Effector memory CD8-positive, alpha-beta T cell (primary cell): Measurements from ENCODE around the gene EEPD1.

ENCODE experiments used
- ATAC-seq: fragments of 150-1000 bp; cut with Tn5 transposase; replicated peaks from 2 replicates; pipeline ENCODE4 v1.10.0; 2021; ENCODE audit warnings: mild to moderate bottlenecking, moderate library complexity
- DNase-seq, 3 experiments: peaks; one replicate each; pipeline ENCODE4 v3.0.0; 2021
- H3K27ac Mint-ChIP-seq, 2 donors: one replicate each; pipeline ENCODE4 v1.8.0; 2022; ENCODE audit warnings: mild to moderate bottlenecking in 2 of 2, mixed read lengths in 2 of 2, moderate library complexity in 2 of 2
- H3K27me3 Mint-ChIP-seq, 2 donors: one replicate each; pipeline ENCODE4 v1.8.0; 2022; ENCODE audit warnings: mixed read lengths in 2 of 2
- H3K36me3 Mint-ChIP-seq: one replicate; pipeline ENCODE4 v1.8.0; 2022; ENCODE audit warnings: mild to moderate bottlenecking, moderate library complexity, mixed read lengths; ENCODE audit not compliant: insufficient read depth
- H3K4me1 Mint-ChIP-seq, 2 donors: one replicate each; pipeline ENCODE4 v1.8.0; 2022; ENCODE audit warnings: low read depth in 2 of 2, mixed read lengths in 2 of 2
- H3K4me3 Mint-ChIP-seq, 2 donors: one replicate each; pipeline ENCODE4 v1.8.0; 2022; ENCODE audit warnings: mild to moderate bottlenecking in 2 of 2, mixed read lengths in 2 of 2, moderate library complexity in 2 of 2
- H3K9me3 Mint-ChIP-seq, 2 donors: one replicate each; pipeline ENCODE4 v1.8.0; 2022; ENCODE audit warnings: mixed read lengths in 2 of 2

The EEPD1 gene

GRCh38 chr7:36261019-36261754 is 108.1 kb downstream of the EEPD1 start:
- Mint-ChIP-seq H3K9me3 (no peaks in the 10 kb centered on the region), H3K4me3 (no peak overlapping the region), H3K4me1 (peaks cover 4 to 5% of the 10 kb centered on the region in 2 donors), H3K27me3 (peaks cover 0 to 6% of the 10 kb centered on the region in 2 donors), H3K27ac (no peak overlapping the region), H3K36me3 (peaks cover 2% of the 10 kb centered on the region)
- DNase-seq: no peak
- ATAC-seq: no peak

- Mint-ChIP-seq H3K36me3 (peaks cover 4% of the 10 kb centered on the region), H3K4me1 (peaks cover 4 to 5% of the 10 kb centered on the region in 2 donors), H3K4me3 (no peak overlapping the region), H3K27me3 (peaks cover 0 to 2% of the 10 kb centered on the region in 2 donors), H3K9me3 (peaks cover 0 to 2% of the 10 kb centered on the region in 2 donors), H3K27ac (no peak overlapping the region)
- ATAC-seq (no peak), DNase-seq (no peak)
Observed at GRCh38 chr7:36262309-36263094, 109.4 kb downstream of the EEPD1 start.

- H3K27ac Mint-ChIP-seq: no peak overlapping the region
- peaks cover 4 to 5% of the 10 kb centered on the region in 2 donors for H3K4me1 Mint-ChIP-seq
- no peak for DNase-seq
- H3K9me3 Mint-ChIP-seq: peaks cover 0 to 3% of the 10 kb centered on the region in 2 donors
- no peaks in the 10 kb centered on the region for H3K27me3 Mint-ChIP-seq
- H3K36me3 Mint-ChIP-seq: peaks cover 4% of the 10 kb centered on the region
- no peak overlapping the region for H3K4me3 Mint-ChIP-seq
- ATAC-seq: no peak
Observed at GRCh38 chr7:36263095-36263484, 110.0 kb downstream of the EEPD1 start.

- Mint-ChIP-seq H3K36me3 (peaks cover 4% of the 10 kb centered on the region), H3K27ac (peak overlapping the region in 1 of 2 donors; percentile 35), H3K4me1 (peaks cover 4 to 5% of the 10 kb centered on the region in 2 donors), H3K4me3 (no peak overlapping the region), H3K9me3 (peaks cover 0 to 3% of the 10 kb centered on the region in 2 donors), H3K27me3 (no peaks in the 10 kb centered on the region)
- ATAC-seq: no peak
- DNase-seq: no peak
Observed at GRCh38 chr7:36264123-36264801, 111.2 kb downstream of the EEPD1 start.

- peaks cover 4 to 5% of the 10 kb centered on the region in 2 donors for H3K4me1 Mint-ChIP-seq
- peaks cover 0 to 3% of the 10 kb centered on the region in 2 donors for H3K9me3 Mint-ChIP-seq
- no peak overlapping the region for H3K27ac Mint-ChIP-seq
- no peaks in the 10 kb centered on the region for H3K27me3 Mint-ChIP-seq
- DNase-seq (no peak), ATAC-seq (no peak)
- peaks cover 4% of the 10 kb centered on the region for H3K36me3 Mint-ChIP-seq
- H3K4me3 Mint-ChIP-seq: no peak overlapping the region
Observed at GRCh38 chr7:36264913-36265516, 112.0 kb downstream of the EEPD1 start.

GRCh38 chr7:36265680-36266079 is 112.6 kb downstream of the EEPD1 start:
- Mint-ChIP-seq H3K9me3 (peaks cover 0 to 3% of the 10 kb centered on the region in 2 donors), H3K36me3 (peaks cover 4% of the 10 kb centered on the region), H3K4me1 (peaks cover 4 to 5% of the 10 kb centered on the region in 2 donors), H3K4me3 (no peak overlapping the region), H3K27ac (no peak overlapping the region), H3K27me3 (no peaks in the 10 kb centered on the region)
- DNase-seq (no peak), ATAC-seq (no peak)

- Mint-ChIP-seq H3K9me3 (peaks cover 0 to 3% of the 10 kb centered on the region in 2 donors), H3K36me3 (peaks cover 4% of the 10 kb centered on the region), H3K4me1 (peaks cover 3 to 5% of the 10 kb centered on the region in 2 donors), H3K4me3 (no peak overlapping the region), H3K27me3 (no peaks in the 10 kb centered on the region), H3K27ac (no peak overlapping the region)
- no peak for ATAC-seq
- no peak for DNase-seq
Observed at GRCh38 chr7:36266190-36266589, 113.1 kb downstream of the EEPD1 start.

GRCh38 chr7:36266683-36267082 is 113.6 kb downstream of the EEPD1 start:
- H3K9me3 Mint-ChIP-seq: peaks cover 0 to 3% of the 10 kb centered on the region in 2 donors
- H3K4me3 Mint-ChIP-seq: no peak overlapping the region
- DNase-seq: no peak
- no peak for ATAC-seq
- H3K4me1 Mint-ChIP-seq: peaks cover 0 to 2% of the 10 kb centered on the region in 2 donors
- H3K27me3 Mint-ChIP-seq: no peaks in the 10 kb centered on the region
- no peak overlapping the region for H3K27ac Mint-ChIP-seq
- H3K36me3 Mint-ChIP-seq: peaks cover 4% of the 10 kb centered on the region

GRCh38 chr7:36272211-36272566 is 119.1 kb downstream of the EEPD1 start:
- H3K27me3 Mint-ChIP-seq: no peaks in the 10 kb centered on the region
- peaks cover 0 to 3% of the 10 kb centered on the region in 2 donors for H3K9me3 Mint-ChIP-seq
- DNase-seq: no peak
- H3K27ac Mint-ChIP-seq: peak overlapping the region in 1 of 2 donors; percentile 85
- no peaks in the 10 kb centered on the region for H3K4me1 Mint-ChIP-seq
- no peak for ATAC-seq
- H3K4me3 Mint-ChIP-seq: no peak overlapping the region
- H3K36me3 Mint-ChIP-seq: no peaks in the 10 kb centered on the region

- no peaks in the 10 kb centered on the region for H3K27me3 Mint-ChIP-seq
- H3K9me3 Mint-ChIP-seq: no peaks in the 10 kb centered on the region
- H3K4me1 Mint-ChIP-seq: no peaks in the 10 kb centered on the region
- H3K4me3 Mint-ChIP-seq: no peak overlapping the region
- ATAC-seq: no peak
- DNase-seq: no peak
- peak overlapping the region in 1 of 2 donors; percentile 85 for H3K27ac Mint-ChIP-seq
- no peaks in the 10 kb centered on the region for H3K36me3 Mint-ChIP-seq
Observed at GRCh38 chr7:36272567-36273269, 119.7 kb downstream of the EEPD1 start.

- Mint-ChIP-seq H3K4me1 (no peaks in the 10 kb centered on the region), H3K27ac (no peak overlapping the region), H3K9me3 (no peaks in the 10 kb centered on the region), H3K27me3 (no peaks in the 10 kb centered on the region), H3K36me3 (no peaks in the 10 kb centered on the region), H3K4me3 (no peak overlapping the region)
- DNase-seq (no peak), ATAC-seq (no peak)
Observed at GRCh38 chr7:36273836-36274235, 120.8 kb downstream of the EEPD1 start.

- no peaks in the 10 kb centered on the region for H3K36me3 Mint-ChIP-seq
- H3K4me3 Mint-ChIP-seq: no peak overlapping the region
- no peak for DNase-seq
- peaks cover 0 to 7% of the 10 kb centered on the region in 2 donors for H3K27me3 Mint-ChIP-seq
- peaks cover 13 to 15% of the 10 kb centered on the region in 2 donors for H3K4me1 Mint-ChIP-seq
- H3K27ac Mint-ChIP-seq: no peak overlapping the region
- no peak for ATAC-seq
- no peaks in the 10 kb centered on the region for H3K9me3 Mint-ChIP-seq
Observed at GRCh38 chr7:36275735-36276284, 122.8 kb downstream of the EEPD1 start.
